Activated CD8-positive, alpha-beta memory T cell treated with anti-CD3 and anti-CD28 coated beads for 48 hours (primary cell): ENCODE measurements around the gene BMP8B.
"Not testable (repeated sequence)": the region's sequence is repeated elsewhere in the genome, so short reads cannot be mapped to it uniquely, and the experiment has no call there.

ENCODE experiments used
- DNase-seq, 3 experiments: peaks; one replicate each; pipeline ENCODE4 v3.0.0-alpha.2; 2020; ENCODE audit warnings: low read depth in 2 of 3, low spot score in 2 of 3

Gene BMP8B

GRCh38 chr1:39779137-39779536 is 9.5 kb downstream of the BMP8B start:
- no peak for DNase-seq

GRCh38 chr1:39778463-39779099 is 10.1 kb downstream of the BMP8B start:
- DNase-seq: not testable (repeated sequence)

- DNase-seq: not testable (repeated sequence)
Observed at GRCh38 chr1:39777896-39778295, 10.8 kb downstream of the BMP8B start.

GRCh38 chr1:39777306-39777705 is 11.4 kb downstream of the BMP8B start:
- no peak for DNase-seq

- DNase-seq: no peak
Observed at GRCh38 chr1:39776886-39777285, 11.8 kb downstream of the BMP8B start.

GRCh38 chr1:39776400-39776713 is 12.3 kb downstream of the BMP8B start:
- DNase-seq: no peak

- DNase-seq: not testable (repeated sequence)
Observed at GRCh38 chr1:39775676-39776399, 12.8 kb downstream of the BMP8B start.

GRCh38 chr1:39775141-39775540 is 13.5 kb downstream of the BMP8B start:
- DNase-seq: not testable (repeated sequence)

- DNase-seq: not testable (repeated sequence)
Observed at GRCh38 chr1:39773369-39773979, 15.2 kb downstream of the BMP8B start.

- not testable (repeated sequence) for DNase-seq
Observed at GRCh38 chr1:39771022-39771532, 17.6 kb downstream of the BMP8B start, which contains the start of gene OXCT2. OXCT2 (minus strand) TSS chr1:39771348; CDS start chr1:39771255, 93 bp downstream.

GRCh38 chr1:39770100-39771021 is 18.3 kb downstream of the BMP8B start:
- not testable (repeated sequence) for DNase-seq

- DNase-seq: not testable (repeated sequence)
Observed at GRCh38 chr1:39769502-39769901, 19.2 kb downstream of the BMP8B start.

GRCh38 chr1:39766466-39766865 is 22.2 kb downstream of the BMP8B start:
- not testable (repeated sequence) for DNase-seq

- DNase-seq: not testable (repeated sequence)
Observed at GRCh38 chr1:39764512-39764911, 24.2 kb downstream of the BMP8B start.

- not testable (repeated sequence) for DNase-seq
Observed at GRCh38 chr1:39763619-39764374, 24.9 kb downstream of the BMP8B start.

GRCh38 chr1:39762550-39763540 is 25.8 kb downstream of the BMP8B start:
- DNase-seq: no peak

- DNase-seq: no peak
Observed at GRCh38 chr1:39761557-39762260, 27.0 kb downstream of the BMP8B start.

GRCh38 chr1:39761016-39761415 is 27.6 kb downstream of the BMP8B start:
- DNase-seq: no peak
